Measurements from ENCODE around the gene NUFIP2.

Gene NUFIP2

GRCh38 chr17:29273924-29274323, 20.0 kb downstream of the NUFIP2 start:
- TF ChIP-seq CTCF (IDR thresholded peaks at IDR 0.05), result no peak

- TF ChIP-seq CTCF (IDR thresholded peaks at IDR 0.05), result no peak
Measured at GRCh38 chr17:29263916-29264315, 30.0 kb downstream of the NUFIP2 start.

GRCh38 chr17:29257756-29258155, 36.2 kb downstream of the NUFIP2 start:
- no peak for TF ChIP-seq CTCF (IDR thresholded peaks at IDR 0.05)

- TF ChIP-seq CTCF (IDR thresholded peaks at IDR 0.05), result no peak
Measured at GRCh38 chr17:29256735-29257466, 37.0 kb downstream of the NUFIP2 start.

- TF ChIP-seq CTCF (IDR thresholded peaks at IDR 0.05), result no peak
Measured at GRCh38 chr17:29255926-29256522, 37.9 kb downstream of the NUFIP2 start.

GRCh38 chr17:29253037-29253436, 40.9 kb downstream of the NUFIP2 start:
- TF ChIP-seq CTCF (IDR thresholded peaks at IDR 0.05), result no peak

GRCh38 chr17:29252101-29252791, 41.7 kb downstream of the NUFIP2 start:
- peak; percentile 36; the same call in 1 of the 2 replicates for TF ChIP-seq CTCF (IDR thresholded peaks at IDR 0.05)
